ENCODE data around the gene WSB2. TPM values are rescaled to one million over a fixed set of nuclear protein-coding genes. Genes with fewer than 3 reads are reported as not detected.

WSB2 gene
- total and polyA plus RNA-seq, 2 experiments from 2014 or later: 51.5 to 86.2 TPM

- H4K20me1 ChIP-seq (ENCODE audit: insufficient read depth, poor library complexity, severe bottlenecking): no peaks in the 10 kb centered on the region
- 1% methylated on average over 55 of the region's 75 CpGs for WGBS (ENCODE audit: low lambda C conversion rate, missing lambda C conversion rate)
- peak within 1 kb of the TSS; percentile 98 for H2AFZ ChIP-seq
- H3K36me3 ChIP-seq (replicated peaks; ENCODE audit: insufficient read depth, low read depth): no peaks in the 10 kb centered on the region
- peaks cover 8% of the 10 kb centered on the region for H3K79me2 ChIP-seq
- no peaks in the 10 kb centered on the region for H3K9me3 ChIP-seq (ENCODE audit: low read depth)
- peaks cover 6% of the 10 kb centered on the region for H3K4me1 ChIP-seq (ENCODE audit: insufficient read depth)
- H3K9me2 ChIP-seq (replicated peaks; ENCODE audit: insufficient read depth): no peaks in the 10 kb centered on the region
- H3K27me3 ChIP-seq: no peaks in the 10 kb centered on the region
- peak within 1 kb of the TSS; percentile 89 for H3K27ac ChIP-seq
- H3K4me3 ChIP-seq: peak within 1 kb of the TSS; percentile 93
- H3K4me2 ChIP-seq: peak within 1 kb of the TSS; percentile 98
- peak; percentile 84 for DNase-seq (ENCODE audit: low spot score)
- TF ChIP-seq EZH2 (IDR thresholded peaks at IDR 0.05; ENCODE audit: borderline replicate concordance): no peak
- TF ChIP-seq CTCF (IDR thresholded peaks at IDR 0.05; ENCODE audit: poor library complexity): no peak
- TF ChIP-seq EZH2phosphoT487 (IDR thresholded peaks at IDR 0.05; ENCODE audit: low read depth, severe bottlenecking, unreplicated experiment): no peak
These were observed 42.8 kb upstream of the WSB2 start, which contains the start of gene VSIG10 for GRCh38 chr12:118103601-118104382. TSS of gene VSIG10 (minus strand) at chr12:118104011. CDS start at chr12:118103671, 340 bp downstream.

- Histone ChIP-seq H2AFZ (peak overlapping the region; percentile 98), H3K27ac (peak overlapping the region; percentile 89), H4K20me1 (ENCODE audit: insufficient read depth, poor library complexity, severe bottlenecking) (no peaks in the 10 kb centered on the region), H3K4me3 (peak overlapping the region; percentile 93), H3K4me1 (ENCODE audit: insufficient read depth) (peaks cover 6% of the 10 kb centered on the region), H3K27me3 (no peaks in the 10 kb centered on the region), H3K9me2 (replicated peaks; ENCODE audit: insufficient read depth) (no peaks in the 10 kb centered on the region), H3K79me2 (peaks cover 8% of the 10 kb centered on the region), H3K4me2 (peak overlapping the region; percentile 98), H3K36me3 (replicated peaks; ENCODE audit: insufficient read depth, low read depth) (no peaks in the 10 kb centered on the region), H3K9me3 (ENCODE audit: low read depth) (no peaks in the 10 kb centered on the region)
- TF ChIP-seq EZH2 (IDR thresholded peaks at IDR 0.05; ENCODE audit: borderline replicate concordance) (no peak), EZH2phosphoT487 (IDR thresholded peaks at IDR 0.05; ENCODE audit: low read depth, severe bottlenecking, unreplicated experiment) (no peak), CTCF (IDR thresholded peaks at IDR 0.05; ENCODE audit: poor library complexity) (no peak)
- DNase-seq (ENCODE audit: low spot score): no peak
- WGBS (ENCODE audit: low lambda C conversion rate, missing lambda C conversion rate): 2% methylated on average over 32 of the region's 32 CpGs
These were observed 42.2 kb upstream of the WSB2 start for GRCh38 chr12:118103201-118103600.

- Histone ChIP-seq H3K4me1 (ENCODE audit: insufficient read depth) (peaks cover 6% of the 10 kb centered on the region), H3K4me2 (peak overlapping the region; percentile 98), H4K20me1 (ENCODE audit: insufficient read depth, poor library complexity, severe bottlenecking) (no peaks in the 10 kb centered on the region), H3K4me3 (peak overlapping the region; percentile 93), H3K27ac (peak overlapping the region; percentile 89), H3K9me2 (replicated peaks; ENCODE audit: insufficient read depth) (no peaks in the 10 kb centered on the region), H2AFZ (peak overlapping the region; percentile 98), H3K27me3 (no peaks in the 10 kb centered on the region), H3K36me3 (replicated peaks; ENCODE audit: insufficient read depth, low read depth) (no peaks in the 10 kb centered on the region), H3K79me2 (peaks cover 8% of the 10 kb centered on the region), H3K9me3 (ENCODE audit: low read depth) (no peaks in the 10 kb centered on the region)
- DNase-seq (ENCODE audit: low spot score): no peak
- 28% methylated on average over 5 of the region's 5 CpGs for WGBS (ENCODE audit: low lambda C conversion rate, missing lambda C conversion rate)
- no peak for TF ChIP-seq CTCF (IDR thresholded peaks at IDR 0.05; ENCODE audit: poor library complexity)
- no peak for TF ChIP-seq EZH2phosphoT487 (IDR thresholded peaks at IDR 0.05; ENCODE audit: low read depth, severe bottlenecking, unreplicated experiment)
- TF ChIP-seq EZH2 (IDR thresholded peaks at IDR 0.05; ENCODE audit: borderline replicate concordance): no peak
These were observed 41.6 kb upstream of the WSB2 start for GRCh38 chr12:118102609-118103008.
